ENCODE data around the gene ZDHHC3. TPM values are rescaled to one million over a fixed set of nuclear protein-coding genes. Genes with fewer than 3 reads are reported as not detected.
A peak's percentile ranks its signal among the peaks of the same experiment; 100 is the strongest.

Gene ZDHHC3
- total and polyA plus RNA-seq, 4 experiments from 2014 or later: 35.4 to 41.9 (median 38.1) TPM

GRCh38 chr3:44982817-44983216 lies 6.8 kb upstream of the ZDHHC3 start:
- H3K4me3 ChIP-seq (ENCODE audit: low read length in 2 of 2): no peak overlapping the region
- no peaks in the 10 kb centered on the region for H3K9me3 ChIP-seq (ENCODE audit: control insufficient read depth in 1 of 2, low read length in 2 of 2)
- Mint-ChIP-seq H3K27ac (peak overlapping the region in 2 of 7 donors; percentile 36 to 46), H3K36me3 (peaks cover 9 to 10% of the 10 kb centered on the region in 2 donors), H3K4me1 (peaks cover 45 to 81% (median 63%) of the 10 kb centered on the region in 4 donors), H3K27me3 (no peaks in the 10 kb centered on the region), H3K4me3 (peak overlapping the region in 1 of 8 donors; percentile 31), H3K9me3 (no peaks in the 10 kb centered on the region)
- ChIA-PET POLR2A (ENCODE audit: partially characterized antibody) (no interaction called here), CTCF (ENCODE audit: partially characterized antibody) (interaction anchor here (1.6 kb wide), 1 partner anchor 227 kb away, joined by 3 read pairs; no protein-coding TSS in a partner anchor)
- intact Hi-C loops (cut with micrococcal nuclease): no loop called here
- H3K36me3 ChIP-seq (ENCODE audit: insufficient read depth, low read length): no peaks in the 10 kb centered on the region
- no peaks in the 10 kb centered on the region for H3K27me3 ChIP-seq (ENCODE audit: insufficient read depth, low read length)
- H3K27ac ChIP-seq (ENCODE audit: low read depth, low read length): no peak overlapping the region
- peaks cover 61% of the 10 kb centered on the region for H3K4me1 ChIP-seq (ENCODE audit: insufficient read depth, low read length)
- no peak for DNase-seq

GRCh38 chr3:44981751-44982150 lies 5.8 kb upstream of the ZDHHC3 start:
- H3K27me3 ChIP-seq (ENCODE audit: insufficient read depth, low read length): no peaks in the 10 kb centered on the region
- DNase-seq: peak in 2 of 5 donors; percentile 42 to 60
- no peaks in the 10 kb centered on the region for H3K9me3 ChIP-seq (ENCODE audit: control insufficient read depth in 1 of 2, low read length in 2 of 2)
- H3K27ac Mint-ChIP-seq: peak overlapping the region in 6 of 7 donors; percentile 54 to 94 (median 78)
- no peaks in the 10 kb centered on the region for H3K9me3 Mint-ChIP-seq
- peak overlapping the region in 6 of 8 donors; percentile 3 to 74 (median 47) for H3K4me3 Mint-ChIP-seq
- H3K4me1 ChIP-seq (ENCODE audit: insufficient read depth, low read length): peaks cover 72% of the 10 kb centered on the region
- no peaks in the 10 kb centered on the region for H3K27me3 Mint-ChIP-seq
- H3K36me3 Mint-ChIP-seq: peaks cover 9 to 12% of the 10 kb centered on the region in 2 donors
- POLR2A ChIA-PET (ENCODE audit: partially characterized antibody): no interaction called here
- no peaks in the 10 kb centered on the region for H3K36me3 ChIP-seq (ENCODE audit: insufficient read depth, low read length)
- H3K4me1 Mint-ChIP-seq: peaks cover 47 to 82% (median 68%) of the 10 kb centered on the region in 4 donors
- intact Hi-C loops (cut with micrococcal nuclease): no loop called here
- H3K4me3 ChIP-seq (ENCODE audit: low read length in 2 of 2): no peak overlapping the region
- no peak overlapping the region for H3K27ac ChIP-seq (ENCODE audit: low read depth, low read length)
- CTCF ChIA-PET (ENCODE audit: partially characterized antibody): interaction anchor here (0.8 to 1.6 kb wide), 3 partner anchors 11 to 228 kb away, joined by 3 to 6 read pairs (median 4); no protein-coding TSS in a partner anchor

GRCh38 chr3:44981220-44981619 lies 5.2 kb upstream of the ZDHHC3 start:
- H3K36me3 Mint-ChIP-seq: peaks cover 9 to 16% of the 10 kb centered on the region in 2 donors

GRCh38 chr3:44974416-44974815 lies 1.6 kb downstream of the ZDHHC3 start:
- peaks cover 50% of the 10 kb centered on the region for H3K4me1 ChIP-seq (ENCODE audit: insufficient read depth, low read length)
- intact Hi-C loops (cut with micrococcal nuclease): no loop called here
- H3K4me3 Mint-ChIP-seq: peak overlapping the region; percentile 93 to 97 (median 95)
- H3K27ac ChIP-seq (ENCODE audit: low read depth, low read length): no peak overlapping the region
- no peaks in the 10 kb centered on the region for H3K9me3 Mint-ChIP-seq
- H3K36me3 ChIP-seq (ENCODE audit: insufficient read depth, low read length): no peaks in the 10 kb centered on the region
- no peaks in the 10 kb centered on the region for H3K27me3 Mint-ChIP-seq
- peaks cover 39 to 72% (median 56%) of the 10 kb centered on the region in 4 donors for H3K4me1 Mint-ChIP-seq
- peaks cover 0 to 18% of the 10 kb centered on the region in 2 donors for H3K36me3 Mint-ChIP-seq
- POLR2A ChIA-PET (ENCODE audit: partially characterized antibody): interaction anchor here (0.8 to 2.9 kb wide), 2 partner anchors 46 to 213 kb away, joined by 4 to 16 read pairs; partner anchors contain the start of genes KIAA1143 and KIF15
- no peak for DNase-seq
- H3K27me3 ChIP-seq (ENCODE audit: insufficient read depth, low read length): no peaks in the 10 kb centered on the region
- CTCF ChIA-PET (ENCODE audit: partially characterized antibody): interaction anchor here (0.6 to 4.8 kb wide), 4 partner anchors 11 to 418 kb away, joined by 3 to 18 read pairs (median 4); no protein-coding TSS in a partner anchor
- H3K4me3 ChIP-seq (ENCODE audit: low read length in 2 of 2): peak overlapping the region in 1 of 2 donors; percentile 85
- H3K27ac Mint-ChIP-seq: peak overlapping the region in 6 of 7 donors; percentile 19 to 96 (median 64)
- H3K9me3 ChIP-seq (ENCODE audit: control insufficient read depth in 1 of 2, low read length in 2 of 2): no peaks in the 10 kb centered on the region

More at GRCh38 chr3:44981220-44981619, 5.2 kb upstream of the ZDHHC3 start:
- H3K4me1 Mint-ChIP-seq: peaks cover 47 to 87% (median 71%) of the 10 kb centered on the region in 4 donors
- peak overlapping the region in 2 of 8 donors; percentile 53 to 57 for H3K4me3 Mint-ChIP-seq
- intact Hi-C loops (cut with micrococcal nuclease): no loop called here
- peak overlapping the region in 4 of 7 donors; percentile 17 to 82 (median 51) for H3K27ac Mint-ChIP-seq
- Histone ChIP-seq H3K9me3 (ENCODE audit: control insufficient read depth in 1 of 2, low read length in 2 of 2) (no peaks in the 10 kb centered on the region), H3K27ac (ENCODE audit: low read depth, low read length) (no peak overlapping the region), H3K36me3 (ENCODE audit: insufficient read depth, low read length) (no peaks in the 10 kb centered on the region), H3K27me3 (ENCODE audit: insufficient read depth, low read length) (no peaks in the 10 kb centered on the region), H3K4me3 (ENCODE audit: low read length in 2 of 2) (no peak overlapping the region), H3K4me1 (ENCODE audit: insufficient read depth, low read length) (peaks cover 72% of the 10 kb centered on the region)
- ChIA-PET CTCF (ENCODE audit: partially characterized antibody) (interaction anchor here (0.8 to 1.6 kb wide), 3 partner anchors 11 to 229 kb away, joined by 3 to 6 read pairs (median 4); no protein-coding TSS in a partner anchor), POLR2A (ENCODE audit: partially characterized antibody) (no interaction called here)
- no peaks in the 10 kb centered on the region for H3K9me3 Mint-ChIP-seq
- DNase-seq: peak in 1 of 5 donors; percentile 40
- no peaks in the 10 kb centered on the region for H3K27me3 Mint-ChIP-seq

GRCh38 chr3:44970926-44971490 lies 5.0 kb downstream of the ZDHHC3 start:
- intact Hi-C loops (cut with micrococcal nuclease): no loop called here

GRCh38 chr3:44969828-44970179 lies 6.2 kb downstream of the ZDHHC3 start:
- ChIA-PET CTCF (ENCODE audit: partially characterized antibody) (no interaction called here), POLR2A (ENCODE audit: partially characterized antibody) (no interaction called here)
- Histone ChIP-seq H3K27me3 (ENCODE audit: insufficient read depth, low read length) (no peaks in the 10 kb centered on the region), H3K4me1 (ENCODE audit: insufficient read depth, low read length) (peaks cover 37% of the 10 kb centered on the region), H3K4me3 (ENCODE audit: low read length in 2 of 2) (no peak overlapping the region), H3K9me3 (ENCODE audit: control insufficient read depth in 1 of 2, low read length in 2 of 2) (no peaks in the 10 kb centered on the region), H3K36me3 (ENCODE audit: insufficient read depth, low read length) (no peaks in the 10 kb centered on the region), H3K27ac (ENCODE audit: low read depth, low read length) (no peak overlapping the region)
- H3K27ac Mint-ChIP-seq: peak overlapping the region in 4 of 7 donors; percentile 36 to 90 (median 50)
- DNase-seq: no peak
- intact Hi-C loops (cut with micrococcal nuclease): no loop called here
- peaks cover 34 to 80% (median 47%) of the 10 kb centered on the region in 4 donors for H3K4me1 Mint-ChIP-seq
- peaks cover 0 to 2% of the 10 kb centered on the region in 2 donors for H3K36me3 Mint-ChIP-seq
- H3K27me3 Mint-ChIP-seq: no peaks in the 10 kb centered on the region
- no peaks in the 10 kb centered on the region for H3K9me3 Mint-ChIP-seq
- H3K4me3 Mint-ChIP-seq: peak overlapping the region in 1 of 8 donors; percentile 11

More at GRCh38 chr3:44970926-44971490, 5.0 kb downstream of the ZDHHC3 start:
- Histone ChIP-seq H3K27ac (ENCODE audit: low read depth, low read length) (no peak overlapping the region), H3K9me3 (ENCODE audit: control insufficient read depth in 1 of 2, low read length in 2 of 2) (no peaks in the 10 kb centered on the region), H3K27me3 (ENCODE audit: insufficient read depth, low read length) (no peaks in the 10 kb centered on the region), H3K36me3 (ENCODE audit: insufficient read depth, low read length) (no peaks in the 10 kb centered on the region), H3K4me1 (ENCODE audit: insufficient read depth, low read length) (peaks cover 45% of the 10 kb centered on the region), H3K4me3 (ENCODE audit: low read length in 2 of 2) (no peak overlapping the region)
- H3K27ac Mint-ChIP-seq: no peak overlapping the region
- ChIA-PET POLR2A (ENCODE audit: partially characterized antibody) (no interaction called here), CTCF (ENCODE audit: partially characterized antibody) (no interaction called here)
- DNase-seq: no peak
- H3K9me3 Mint-ChIP-seq: no peaks in the 10 kb centered on the region
- no peak overlapping the region for H3K4me3 Mint-ChIP-seq
- H3K36me3 Mint-ChIP-seq: peaks cover 0 to 11% of the 10 kb centered on the region in 2 donors
- H3K4me1 Mint-ChIP-seq: peaks cover 35 to 74% (median 51%) of the 10 kb centered on the region in 4 donors
- no peaks in the 10 kb centered on the region for H3K27me3 Mint-ChIP-seq

- intact Hi-C loops (cut with micrococcal nuclease): no loop called here
- H3K36me3 ChIP-seq (ENCODE audit: insufficient read depth, low read length): no peaks in the 10 kb centered on the region
- no peaks in the 10 kb centered on the region for H3K9me3 Mint-ChIP-seq
- H3K36me3 Mint-ChIP-seq: peaks cover 0 to 2% of the 10 kb centered on the region in 2 donors
- no peaks in the 10 kb centered on the region for H3K27me3 ChIP-seq (ENCODE audit: insufficient read depth, low read length)
- peak overlapping the region in 5 of 7 donors; percentile 35 to 64 (median 61) for H3K27ac Mint-ChIP-seq
- no peaks in the 10 kb centered on the region for H3K9me3 ChIP-seq (ENCODE audit: control insufficient read depth in 1 of 2, low read length in 2 of 2)
- ChIA-PET POLR2A (ENCODE audit: partially characterized antibody) (no interaction called here), CTCF (ENCODE audit: partially characterized antibody) (no interaction called here)
- H3K4me1 Mint-ChIP-seq: peaks cover 33 to 80% (median 45%) of the 10 kb centered on the region in 4 donors
- peaks cover 32% of the 10 kb centered on the region for H3K4me1 ChIP-seq (ENCODE audit: insufficient read depth, low read length)
- DNase-seq: no peak
- H3K4me3 Mint-ChIP-seq: peak overlapping the region in 3 of 8 donors; percentile 13 to 34 (median 24)
- H3K27me3 Mint-ChIP-seq: no peaks in the 10 kb centered on the region
- no peak overlapping the region for H3K27ac ChIP-seq (ENCODE audit: low read depth, low read length)
- no peak overlapping the region for H3K4me3 ChIP-seq (ENCODE audit: low read length in 2 of 2)
Observed at GRCh38 chr3:44969154-44969827, 6.7 kb downstream of the ZDHHC3 start.
